H1 (cell line): Measurements from ENCODE around the gene BRIX1. TPM values are rescaled to one million over a fixed set of nuclear protein-coding genes. Genes with fewer than 3 reads are reported as not detected.

ENCODE experiments used
- CTCF ChIA-PET: fragments of 300-600 bp; sonication (Branson Sonifier 250); formaldehyde crosslinking; loops from one replicate; lab custom pipeline; 2021; ENCODE audit not compliant: partially characterized antibody; lab: Charles Lee
- POLR2A ChIA-PET: fragments of 300-600 bp; sonication (Branson Sonifier 250); formaldehyde crosslinking; loops from one replicate; lab custom pipeline; 2021; ENCODE audit warnings: inconsistent platforms; ENCODE audit not compliant: partially characterized antibody; lab: Charles Lee
- DNase-seq, 2 experiments: peaks; one replicate each; pipeline versions ENCODE4 v3.0.0 to v3.0.0-alpha.2; 2010 to 2022; ENCODE audit warnings: low spot score in 2 of 2, low read depth in 1 of 2, mixed read lengths in 1 of 2
- FAIRE-seq: peaks from 2 replicates; lab custom pipeline; 2011; peaks lifted over from hg19 to GRCh38; lab: Jason Lieb, UNC
- H2AFZ ChIP-seq: 2 replicates; pipeline ENCODE4 v1.8.1; 2012; ENCODE audit warnings: low read length, inconsistent platforms
- H2AK5ac ChIP-seq: 2 replicates; pipeline ENCODE4 v1.6.1; 2013; ENCODE audit warnings: low read depth, low read length
- H2BK120ac ChIP-seq: replicated peaks from 2 replicates; pipeline ENCODE3; 2013; ENCODE audit warnings: low read depth, low read length, inconsistent platforms
- H2BK12ac ChIP-seq: 2 replicates; pipeline ENCODE4 v1.6.1; 2013; ENCODE audit warnings: low read depth, low read length
- H2BK15ac ChIP-seq: 2 replicates; pipeline ENCODE4 v1.6.1; 2013; ENCODE audit warnings: low read length
- H2BK20ac ChIP-seq: 2 replicates; pipeline ENCODE4 v1.6.1; 2013; ENCODE audit warnings: low read length
- H2BK5ac ChIP-seq: 2 replicates; pipeline ENCODE4 v1.6.1; 2013; ENCODE audit warnings: low read depth, low read length
- H3K14ac ChIP-seq: 2 replicates; pipeline ENCODE4 v1.6.1; 2013; ENCODE audit warnings: inconsistent platforms; ENCODE audit not compliant: insufficient read length
- H3K18ac ChIP-seq: 2 replicates; pipeline ENCODE4 v1.6.1; 2013; ENCODE audit warnings: low read length; ENCODE audit errors: extremely low read depth
- H3K23ac ChIP-seq: 2 replicates; pipeline ENCODE4 v1.6.1; 2013; ENCODE audit warnings: inconsistent platforms; ENCODE audit not compliant: insufficient read length
- H3K23me2 ChIP-seq: 2 replicates; pipeline ENCODE4 v1.6.1; 2013; ENCODE audit warnings: low read depth, low read length
- H3K27ac ChIP-seq: 2 replicates; pipeline ENCODE4 v1.6.1; 2011; ENCODE audit warnings: low read depth, low read length, inconsistent platforms
- H3K27me3 ChIP-seq, 4 experiments: replicated peaks in 1 of 4; 1 replicate in 1 of 4; 2 replicates in 3 of 4; pipeline versions ENCODE4 v1.6.1 to v1.8.1; 2011 to 2013; ENCODE audit warnings: low read length in 3 of 4, mild to moderate bottlenecking in 3 of 4, inconsistent platforms in 2 of 4, mixed read lengths in 2 of 4, moderate library complexity in 1 of 4; ENCODE audit not compliant: control insufficient read depth in 3 of 4, insufficient read depth in 3 of 4; ENCODE audit errors: extremely low read depth in 1 of 4
- H3K36me3 ChIP-seq, 4 experiments: 2 replicates each; pipeline versions ENCODE4 v1.6.1 to v1.8.1; 2011 to 2013; ENCODE audit warnings: mild to moderate bottlenecking in 4 of 4, low read length in 3 of 4, moderate library complexity in 2 of 4, control low read depth in 1 of 4, inconsistent platforms in 1 of 4; ENCODE audit not compliant: insufficient read depth in 4 of 4, control insufficient read depth in 2 of 4
- H3K4ac ChIP-seq: replicated peaks from 2 replicates; pipeline ENCODE3; 2013; ENCODE audit warnings: low read length, low read depth, mixed read lengths, inconsistent platforms; ENCODE audit not compliant: insufficient read length
- H3K4me1 ChIP-seq, 4 experiments: replicated peaks in 1 of 4; 1 replicate in 1 of 4; 2 replicates in 3 of 4; pipeline versions ENCODE4 v1.6.1 to v1.8.1; 2011 to 2013; ENCODE audit warnings: low read length in 3 of 4, inconsistent platforms in 2 of 4, mixed read lengths in 1 of 4; ENCODE audit not compliant: insufficient read depth in 4 of 4, control insufficient read depth in 3 of 4
- H3K4me2 ChIP-seq, 2 experiments: 2 replicates each; pipeline versions ENCODE4 v1.6.1 to v1.8.1; 2011 to 2013; ENCODE audit warnings: low read depth in 2 of 2, low read length in 2 of 2, control low read depth in 1 of 2, inconsistent platforms in 1 of 2, mild to moderate bottlenecking in 1 of 2; ENCODE audit not compliant: insufficient read depth in 1 of 2
- H3K4me3 ChIP-seq, 4 experiments: fragments of 200-600, 300-600 bp in 1 of 4; sonication (generic), shearing (Covaris generic), sonication (Bioruptor Twin) in 1 of 4; 2 replicates each; pipeline versions ENCODE4 v1.5.1 to v1.8.1; 2011 to 2016; ENCODE audit warnings: low read length in 4 of 4, low read depth in 3 of 4, control low read depth in 2 of 4, inconsistent platforms in 2 of 4, mild to moderate bottlenecking in 2 of 4, mixed read lengths in 1 of 4, moderate library complexity in 1 of 4; ENCODE audit not compliant: insufficient read depth in 2 of 4; ENCODE audit errors: extremely low read depth in 1 of 4
- H3K56ac ChIP-seq: replicated peaks from 2 replicates; pipeline ENCODE3; 2013; ENCODE audit warnings: low read depth, mild to moderate bottlenecking, mixed read lengths, low read length, inconsistent platforms; ENCODE audit not compliant: insufficient read length
- H3K79me1 ChIP-seq: 2 replicates; pipeline ENCODE4 v1.6.1; 2013; ENCODE audit warnings: low read depth, low read length, control low read depth
- H3K79me2 ChIP-seq, 2 experiments: 2 replicates each; pipeline versions ENCODE4 v1.6.1 to v1.8.1; 2012 to 2013; ENCODE audit warnings: low read length in 2 of 2, mild to moderate bottlenecking in 2 of 2, inconsistent platforms in 1 of 2; ENCODE audit not compliant: insufficient read depth in 2 of 2, control insufficient read depth in 1 of 2
- H3K9ac ChIP-seq, 4 experiments: replicated peaks in 1 of 4; 1 replicate in 1 of 4; 2 replicates in 3 of 4; pipeline versions ENCODE4 v1.6.1 to v1.8.1; 2011 to 2013; ENCODE audit warnings: low read depth in 3 of 4, low read length in 3 of 4, control low read depth in 2 of 4, mild to moderate bottlenecking in 2 of 4, moderate library complexity in 2 of 4, inconsistent platforms in 1 of 4; ENCODE audit errors: extremely low read depth in 1 of 4
- H3K9me3 ChIP-seq, 2 experiments: 2 replicates each; pipeline versions ENCODE4 v1.6.1 to v1.8.1; 2012 to 2013; ENCODE audit warnings: mild to moderate bottlenecking in 2 of 2, moderate library complexity in 2 of 2, control low read depth in 1 of 2, inconsistent platforms in 1 of 2, low read depth in 1 of 2, low read length in 1 of 2, mixed read lengths in 1 of 2; ENCODE audit not compliant: insufficient read depth in 2 of 2
- H4K20me1 ChIP-seq, 2 experiments: replicated peaks in 1 of 2; 2 replicates each; pipeline versions ENCODE3 to v1.8.1; 2011 to 2013; ENCODE audit warnings: inconsistent platforms in 2 of 2, low read length in 2 of 2, mild to moderate bottlenecking in 1 of 2; ENCODE audit not compliant: insufficient read depth in 2 of 2, control insufficient read depth in 1 of 2
- H4K5ac ChIP-seq: 2 replicates; pipeline ENCODE4 v1.6.1; 2013; ENCODE audit warnings: low read length, low read depth, mixed read lengths, inconsistent platforms; ENCODE audit not compliant: insufficient read length
- H4K8ac ChIP-seq: 2 replicates; pipeline ENCODE4 v1.8.0; 2013; ENCODE audit warnings: mild to moderate bottlenecking, moderate library complexity, low read length, inconsistent platforms; ENCODE audit not compliant: insufficient read depth; ENCODE audit errors: extremely low read depth
- H4K91ac ChIP-seq: replicated peaks from 2 replicates; pipeline ENCODE3; 2013; ENCODE audit warnings: low read length, mixed read lengths, inconsistent platforms; ENCODE audit not compliant: insufficient read length
- BACH1 ChIP-seq: IDR thresholded peaks from 2 replicates; pipeline ENCODE4 v1.6.1; 2012; ENCODE audit warnings: low read length, improper control_type of control experiment
- BRCA1 ChIP-seq: IDR thresholded peaks from 2 replicates; pipeline ENCODE4 v1.6.1; 2012; ENCODE audit warnings: low read depth, low read length, improper control_type of control experiment
- CHD2 ChIP-seq: IDR thresholded peaks from 2 replicates; pipeline ENCODE4 v1.6.1; 2012; ENCODE audit warnings: low read length, improper control_type of control experiment
- EGR1 ChIP-seq: IDR thresholded peaks from 2 replicates; pipeline ENCODE4 v1.6.1; 2011; ENCODE audit warnings: low read depth, low read length, borderline replicate concordance
- MAX ChIP-seq: IDR thresholded peaks from 2 replicates; pipeline ENCODE4 v1.6.1; 2012; ENCODE audit warnings: inconsistent platforms
- PHF8 ChIP-seq: fragments of 200-600 bp; sonication (generic); conservative IDR thresholded peaks from 2 replicates; pipeline ENCODE4 v1.7.1; 2012; ENCODE audit warnings: low read depth, mild to moderate bottlenecking, inconsistent platforms, low read length, moderate library complexity
- RNF2 ChIP-seq: fragments of 200-900, 300-1000 bp; sonication (generic); IDR thresholded peaks from 2 replicates; pipeline ENCODE4 v1.7.1; 2016; ENCODE audit warnings: borderline replicate concordance, low read depth, mild to moderate bottlenecking, antibody characterized with exemption, low read length; ENCODE audit not compliant: poor library complexity, severe bottlenecking; ENCODE audit errors: missing control alignments
- SIX5 ChIP-seq: IDR thresholded peaks from 2 replicates; pipeline ENCODE4 v1.6.1; 2011; ENCODE audit warnings: mild to moderate bottlenecking, low read depth, low read length
- SRF ChIP-seq: IDR thresholded peaks from 2 replicates; pipeline ENCODE4 v1.6.1; 2011; ENCODE audit warnings: mild to moderate bottlenecking, low read depth, low read length, moderate library complexity
- TAF1 ChIP-seq: IDR thresholded peaks from 2 replicates; pipeline ENCODE4 v1.6.1; 2011; ENCODE audit warnings: mild to moderate bottlenecking, low read depth, low read length
- TAF7 ChIP-seq: optimal IDR thresholded peaks from 2 replicates; pipeline ENCODE3; 2011; ENCODE audit warnings: low read depth, mild to moderate bottlenecking, inconsistent platforms, low read length, moderate library complexity, borderline replicate concordance
- TCF12 ChIP-seq: IDR thresholded peaks from 2 replicates; pipeline ENCODE4 v1.6.1; 2011; ENCODE audit warnings: low read depth, mild to moderate bottlenecking, low read length
- YY1 ChIP-seq: IDR thresholded peaks from 2 replicates; pipeline ENCODE4 v1.6.1; 2011; ENCODE audit warnings: low read depth, mild to moderate bottlenecking, low read length
- ZNF274 ChIP-seq: IDR thresholded peaks from 2 replicates; pipeline ENCODE4 v1.7.0; 2012; ENCODE audit warnings: low read length, borderline replicate concordance; ENCODE audit errors: extremely low read depth
- WGBS, 2 experiments: shearing (Covaris generic) in 1 of 2; methylation state at CpG; one replicate each; pipeline versions ENCODE4 v1.1.6 to v1.1.7; 2013 to 2015; ENCODE audit warnings: low lambda C conversion rate in 2 of 2, mixed read lengths in 2 of 2, inconsistent platforms in 1 of 2, low coverage in 1 of 2, missing lambda C conversion rate in 1 of 2; ENCODE audit not compliant: insufficient replicate concordance in 2 of 2, insufficient coverage in 1 of 2, insufficient read length in 1 of 2; ENCODE audit errors: extremely low coverage in 1 of 2, missing lambda C conversion rate in 1 of 2; 5-methylcytosine and 5-hydroxymethylcytosine counted together
- polyA plus RNA-seq, 7 experiments: library from polyadenylated mRNA; depleted of rRNA in 3 of 7; stranded (reverse) in 5 of 7; unstranded in 2 of 7; fragments of >200 nt in 5 of 7; fragments of 200-250 nt in 2 of 7; gene quantifications; 1 replicate in 5 of 7; 2 replicates in 1 of 7; 4 replicates in 1 of 7; pipeline versions ENCODE4 v1.2.1 to v1.2.3, GENCODE V29; 2011 to 2013; ENCODE audit warnings: missing spikeins in 2 of 7, mixed read lengths in 2 of 7
- total RNA-seq: library from RNA; stranded (reverse); fragmentation: NEBNext Ultra II Directional; extraction: Animal tissue kit (Norgen Biotek cat#: 25700); gene quantifications from 2 replicates; pipeline ENCODE4 v1.2.1, GENCODE V29; 2021

Gene BRIX1
- total and polyA plus RNA-seq, 2 of the 8 experiments (the other 6 are each of a cell fraction or from before 2014, with no cell fraction given) = 26.9 to 71.7 TPM

- Histone ChIP-seq H2AK5ac (no peak overlapping the region), H3K4ac (no peak overlapping the region), H3K4me3 (no peak overlapping the region), H3K4me1 (peaks cover 0 to 3% (median under 1%) of the 10 kb centered on the region in 4 experiments; a peak in 1 of 7 replicates), H4K20me1 (peaks cover 1 to 3% of the 10 kb centered on the region in 2 experiments), H3K18ac (no peak overlapping the region), H4K5ac (no peak overlapping the region), H3K27ac (no peak overlapping the region), H3K14ac (no peak overlapping the region), H3K79me1 (no peaks in the 10 kb centered on the region), H2BK20ac (no peak overlapping the region), H3K9me3 (no peaks in the 10 kb centered on the region), H2BK120ac (no peak overlapping the region), H3K23me2 (peaks cover 10% of the 10 kb centered on the region; the same call in 1 of the 2 replicates), H4K8ac (no peak overlapping the region), H3K27me3 (no peaks in the 10 kb centered on the region), H3K79me2 (peaks cover 24 to 48% of the 10 kb centered on the region in 2 experiments), H3K23ac (no peak overlapping the region), H4K91ac (no peak overlapping the region), H3K36me3 (peaks cover 7 to 39% (median 25%) of the 10 kb centered on the region in 4 experiments), H2BK12ac (no peak overlapping the region), H3K4me2 (no peak overlapping the region; a peak in 1 of 4 replicates), H2BK5ac (no peak overlapping the region), H2AFZ (no peak overlapping the region), H3K56ac (no peak overlapping the region), H2BK15ac (no peak overlapping the region), H3K9ac (no peak overlapping the region)
- POLR2A ChIA-PET = interaction anchor here (1.6 to 2.1 kb wide), 2 partner anchors 10 to 11 kb away, joined by 3 to 6 read pairs; no protein-coding TSS in a partner anchor
- WGBS, 2 experiments = 92% methylated on average over 2 of the region's 2 CpGs; no CpG with 5 or more reads in 1 of the 2 experiments
- TF ChIP-seq BRCA1 = no peak
- no peak for TF ChIP-seq TAF7
- no peak for TF ChIP-seq RNF2
- TF ChIP-seq MAX = no peak
- TF ChIP-seq TAF1 = no peak
- no peak for TF ChIP-seq EGR1
- TF ChIP-seq SRF = no peak
- TF ChIP-seq BACH1 = no peak
- no peak for TF ChIP-seq ZNF274
- TF ChIP-seq SIX5 = no peak
- TF ChIP-seq CHD2 = no peak
- TF ChIP-seq TCF12 = no peak
- TF ChIP-seq YY1 = no peak
- TF ChIP-seq PHF8 = no peak
- CTCF ChIA-PET = interaction anchor here (1.3 kb wide), 1 partner anchor 128 kb away, joined by 3 read pairs; no protein-coding TSS in a partner anchor
- no peak for FAIRE-seq
- DNase-seq = no peak
Observed at GRCh38 chr5:34913072-34913471, 2.4 kb upstream of the BRIX1 start.
